GM23338 (cell line): ENCODE data around the gene SLC6A11. TPM values are rescaled to one million over a fixed set of nuclear protein-coding genes. Genes with fewer than 3 reads are reported as not detected.

Source experiments
- ATAC-seq: fragments of 200-7000 bp; cut with Tn5 transposase; 3 replicates; pipeline ENCODE4 v1.9.1; 2020
- DNase-seq: peaks from one replicate; pipeline ENCODE4 v3.0.0-alpha.2; 2015; ENCODE audit warnings: low spot score
- H2AFZ ChIP-seq: fragments of 200-600 bp; sonication (generic); 2 replicates; pipeline ENCODE4 v1.8.0; 2016; ENCODE audit warnings: antibody characterized with exemption, mild to moderate bottlenecking, moderate library complexity
- H3F3A ChIP-seq: fragments of 200-600 bp; sonication (generic); replicated peaks from 2 replicates; pipeline ENCODE4 v1.8.0; 2017; ENCODE audit warnings: antibody characterized with exemption, mixed run types, low read depth
- H3K27ac ChIP-seq: fragments of 200-600 bp; sonication (generic); 2 replicates; pipeline ENCODE4 v1.6.1; 2016; ENCODE audit warnings: low read depth
- H3K27me3 ChIP-seq: fragments of 200-600 bp; sonication (generic); 2 replicates; pipeline ENCODE4 v1.8.0; 2016; ENCODE audit warnings: mild to moderate bottlenecking, mixed run types, moderate library complexity; ENCODE audit not compliant: insufficient read depth
- H3K36me3 ChIP-seq: fragments of 200-600 bp; sonication (generic); 2 replicates; pipeline ENCODE4 v1.8.0; 2016; ENCODE audit warnings: mild to moderate bottlenecking; ENCODE audit not compliant: insufficient read depth
- H3K4me1 ChIP-seq: fragments of 200-600 bp; sonication (generic); 2 replicates; pipeline ENCODE4 v1.8.0; 2016; ENCODE audit warnings: mild to moderate bottlenecking, moderate library complexity; ENCODE audit not compliant: insufficient read depth
- H3K4me2 ChIP-seq: fragments of 200-600 bp; sonication (generic); 2 replicates; pipeline ENCODE4 v1.7.1; 2017; ENCODE audit warnings: mixed run types
- H3K4me3 ChIP-seq: fragments of 200-600 bp; sonication (generic); 2 replicates; pipeline ENCODE4 v1.6.1; 2016; ENCODE audit warnings: mixed run types
- H3K79me2 ChIP-seq: fragments of 200-600 bp; sonication (generic); replicated peaks from 2 replicates; pipeline ENCODE4 v1.8.0; 2017; ENCODE audit warnings: mild to moderate bottlenecking; ENCODE audit not compliant: insufficient read depth
- H3K9me2 ChIP-seq: fragments of 200-600 bp; sonication (generic); 2 replicates; pipeline ENCODE4 v1.8.0; 2017; ENCODE audit not compliant: insufficient read depth
- H4K20me1 ChIP-seq: fragments of 200-600 bp; sonication (generic); replicated peaks from 2 replicates; pipeline ENCODE4 v1.8.0; 2017; ENCODE audit warnings: mild to moderate bottlenecking; ENCODE audit not compliant: insufficient read depth
- H3K27ac Mint-ChIP-seq: 2 replicates; pipeline ENCODE4 v1.8.0; 2020; ENCODE audit warnings: inconsistent platforms, mild to moderate bottlenecking, moderate library complexity, mixed read lengths
- H3K27me3 Mint-ChIP-seq: 3 replicates; pipeline ENCODE4 v1.8.0; 2022; ENCODE audit warnings: low read depth, mild to moderate bottlenecking, moderate library complexity, mixed read lengths, inconsistent platforms; ENCODE audit not compliant: insufficient read depth, poor library complexity
- H3K36me3 Mint-ChIP-seq: 3 replicates; pipeline ENCODE4 v1.8.0; 2021; ENCODE audit warnings: low read depth, mild to moderate bottlenecking, inconsistent platforms, moderate library complexity, mixed read lengths
- H3K4me1 Mint-ChIP-seq: 3 replicates; pipeline ENCODE4 v1.8.0; 2020; ENCODE audit warnings: mild to moderate bottlenecking, inconsistent platforms, mixed read lengths
- H3K4me3 Mint-ChIP-seq: 3 replicates; pipeline ENCODE4 v1.8.0; 2021; ENCODE audit warnings: moderate library complexity, mild to moderate bottlenecking, inconsistent platforms, mixed read lengths
- H3K9me3 Mint-ChIP-seq: 3 replicates; pipeline ENCODE4 v1.8.0; 2020; ENCODE audit warnings: moderate library complexity, mild to moderate bottlenecking, inconsistent platforms, mixed read lengths
- CREB1 ChIP-seq: fragments of 250-450 bp; sonication (Bioruptor Pico); IDR thresholded peaks from 2 replicates; pipeline ENCODE4 v1.5.0; 2020; ENCODE audit warnings: low read depth, mild to moderate bottlenecking, moderate library complexity
- CTCF ChIP-seq, 2 experiments: fragments of 200-600 bp in 1 of 2; sonication (generic) in 1 of 2; conservative IDR thresholded peaks; 2 replicates each; pipeline versions ENCODE4 v1.5.1 to v1.6.1; 2016 to 2017; ENCODE audit warnings: antibody characterized with exemption in 2 of 2, low read depth in 2 of 2, mild to moderate bottlenecking in 2 of 2, moderate library complexity in 1 of 2
- ETS1 ChIP-seq: IDR thresholded peaks from 2 replicates; pipeline ENCODE4 v1.6.1; 2016; ENCODE audit warnings: antibody characterized with exemption
- EZH2 ChIP-seq: fragments of 200-600 bp; sonication (generic); IDR thresholded peaks from one replicate; pipeline ENCODE4 v1.8.0; 2017; ENCODE audit warnings: antibody characterized with exemption, mild to moderate bottlenecking, low read depth; ENCODE audit not compliant: unreplicated experiment
- EZH2phosphoT487 ChIP-seq: fragments of 200-600 bp; sonication (generic); IDR thresholded peaks from one replicate; pipeline ENCODE4 v1.8.1; 2018; ENCODE audit warnings: antibody characterized with exemption; ENCODE audit not compliant: unreplicated experiment
- JUNB ChIP-seq: IDR thresholded peaks from one replicate; pipeline ENCODE4 v1.6.1; 2016; ENCODE audit warnings: antibody characterized with exemption; ENCODE audit not compliant: unreplicated experiment
- NANOG ChIP-seq: IDR thresholded peaks from 2 replicates; pipeline ENCODE4 v1.6.1; 2016; ENCODE audit warnings: antibody characterized with exemption, borderline replicate concordance
- POLR2AphosphoS5 ChIP-seq: IDR thresholded peaks from 2 replicates; pipeline ENCODE4 v1.6.1; 2016; ENCODE audit warnings: antibody characterized with exemption, low read depth
- REST ChIP-seq: IDR thresholded peaks from one replicate; pipeline ENCODE4 v1.6.1; 2018; ENCODE audit warnings: antibody characterized with exemption; ENCODE audit not compliant: unreplicated experiment
- STAT1 ChIP-seq: IDR thresholded peaks from one replicate; pipeline ENCODE4 v1.6.1; 2016; ENCODE audit warnings: antibody characterized with exemption; ENCODE audit not compliant: unreplicated experiment
- ZNF114 ChIP-seq: fragments of 250-450 bp; sonication (Bioruptor Pico); IDR thresholded peaks from 2 replicates; pipeline ENCODE4 v1.5.0; 2020; ENCODE audit warnings: mild to moderate bottlenecking, moderate library complexity
- ZNF331 ChIP-seq: fragments of 250-450 bp; sonication (Bioruptor Pico); IDR thresholded peaks from 2 replicates; pipeline ENCODE4 v1.5.0; 2020; ENCODE audit warnings: low read depth, mild to moderate bottlenecking, moderate library complexity
- ZNF462 ChIP-seq: fragments of 250-450 bp; sonication (Bioruptor Pico); IDR thresholded peaks from 2 replicates; pipeline ENCODE4 v1.5.0; 2020; ENCODE audit warnings: mild to moderate bottlenecking, moderate library complexity
- polyA plus RNA-seq: library from polyadenylated mRNA; unstranded; fragments of >200 nt; fragmentation: Nextera tagmentation; extraction: Ambion mirVana; gene quantifications from 2 replicates; pipeline ENCODE4 v1.2.1, GENCODE V29; 2016
- total RNA-seq: library from RNA; depleted of rRNA; stranded (reverse); fragments of >200 nt; shearing (Covaris generic); gene quantifications from 2 replicates; pipeline ENCODE4 v1.2.3, GENCODE V29; 2014

Gene SLC6A11
- total and polyA plus RNA-seq, 2 experiments from 2014 or later, result 0.47 to 1.1 TPM

GRCh38 chr3:10774825-10775224 is 41.2 kb upstream of the SLC6A11 start (continued):
- no peak for TF ChIP-seq ZNF462
- TF ChIP-seq ZNF114 (CRISPR knock-in tag), result no peak
- TF ChIP-seq NANOG, result no peak
- TF ChIP-seq ZNF331 (CRISPR knock-in tag), result no peak

- no peak for DNase-seq
- H3K36me3 Mint-ChIP-seq, result no peaks in the 10 kb centered on the region
- no peaks in the 10 kb centered on the region for H3K4me1 ChIP-seq
- no peak overlapping the region for H3K4me3 Mint-ChIP-seq
- no peak overlapping the region for H3K4me3 ChIP-seq
- H3K36me3 ChIP-seq, result no peaks in the 10 kb centered on the region
- H4K20me1 ChIP-seq, result no peaks in the 10 kb centered on the region
- no peaks in the 10 kb centered on the region for H3K9me2 ChIP-seq
- H3K9me3 Mint-ChIP-seq, result no peaks in the 10 kb centered on the region
- peaks cover 8% of the 10 kb centered on the region for H3K27me3 Mint-ChIP-seq
- no peak for ATAC-seq
- no peaks in the 10 kb centered on the region for H3F3A ChIP-seq
- no peak overlapping the region for H3K27ac Mint-ChIP-seq
- no peak overlapping the region for H2AFZ ChIP-seq
- no peaks in the 10 kb centered on the region for H3K79me2 ChIP-seq
- H3K27ac ChIP-seq, result no peak overlapping the region
- 0 out of 3 replicates have a peak, but pooled peaks cover 2% of the 10 kb centered on the region for H3K4me1 Mint-ChIP-seq
- H3K4me2 ChIP-seq, result no peak overlapping the region
- no peaks in the 10 kb centered on the region for H3K27me3 ChIP-seq
- no peak for TF ChIP-seq CTCF (conservative IDR thresholded peaks at IDR 0.05; ENCODE audit: low read depth in 2 of 2)
- no peak for TF ChIP-seq EZH2
- TF ChIP-seq CREB1 (CRISPR knock-in tag), result no peak
- no peak for TF ChIP-seq JUNB
- no peak for TF ChIP-seq REST
- TF ChIP-seq ZNF114 (CRISPR knock-in tag), result no peak
- no peak for TF ChIP-seq ZNF331 (CRISPR knock-in tag)
- TF ChIP-seq ETS1, result no peak
- no peak for TF ChIP-seq EZH2phosphoT487
- no peak for TF ChIP-seq POLR2AphosphoS5
- TF ChIP-seq NANOG, result no peak
- no peak for TF ChIP-seq STAT1
Measured at GRCh38 chr3:10775259-10775658, 40.8 kb upstream of the SLC6A11 start.
